HCT116 (cell line): ENCODE results near the gene ARHGAP45. TPM values are rescaled to one million over a fixed set of nuclear protein-coding genes. Genes with fewer than 3 reads are reported as not detected.

Experiments used
- ATAC-seq: fragments of 200-7000 bp; cut with Tn5 transposase; 2 replicates; pipeline ENCODE4 v1.9.1; 2020; ENCODE audit warnings: mild to moderate bottlenecking, moderate library complexity
- BruUV-seq: library from RNA; stranded (reverse); fragments of 400-500 nt; replicated peaks from 2 replicates; lab custom pipeline; 2021; lab: Mats Ljungman, UMichigan
- CTCF ChIA-PET: fragments of 300-600 bp; sonication (Branson Sonifier 250); formaldehyde crosslinking; loops from one replicate; lab custom pipeline; 2021; ENCODE audit warnings: antibody characterized with exemption; lab: Charles Lee
- POLR2A ChIA-PET: fragments of 300-600, 350-600 bp; sonication (Branson Sonifier 250); formaldehyde crosslinking; loops from one replicate; lab custom pipeline; 2021; ENCODE audit warnings: antibody characterized with exemption; lab: Charles Lee
- RAD21 ChIA-PET, 2 experiments: fragments of 300-600 bp; sonication (Branson Sonifier 250); formaldehyde crosslinking; loops; one replicate each; lab custom pipeline; 2023; ENCODE audit warnings: low total read pairs in 2 of 2; ENCODE audit not compliant: uncharacterized antibody in 2 of 2, unreplicated experiment in 2 of 2, low non-redundant PET in 1 of 2; lab: Charles Lee
- DNase-seq: peaks from one replicate; pipeline ENCODE4 v3.0.0-alpha.2; 2010; ENCODE audit warnings: low read depth, low spot score
- H2AFZ ChIP-seq: fragments of 200-600 bp; shearing (Covaris generic), sonication (generic); 2 replicates; pipeline ENCODE4 v1.6.1; 2017; ENCODE audit warnings: low read depth, mixed run types, mixed read lengths, antibody characterized with exemption, low read length; ENCODE audit not compliant: poor library complexity, severe bottlenecking
- H3K27ac ChIP-seq: 2 replicates; pipeline ENCODE4 v1.5.1; 2012; ENCODE audit warnings: low read depth, low read length
- H3K27me3 ChIP-seq: fragments of 200-600 bp; sonication (generic); 2 replicates; pipeline ENCODE4 v1.6.1; 2016; ENCODE audit warnings: mixed run types, low read length, mixed read lengths; ENCODE audit not compliant: insufficient read depth
- H3K36me3 ChIP-seq, 2 experiments: fragments of 200-500 bp in 1 of 2; fragments of 200-600 bp in 1 of 2; sonication (Bioruptor generic) in 1 of 2; sonication (generic) in 1 of 2; 2 replicates each; pipeline versions ENCODE4 v1.5.1 to v1.6.1; 2014 to 2016; ENCODE audit warnings: low read length in 2 of 2, inconsistent platforms in 1 of 2, mixed read lengths in 1 of 2, mixed run types in 1 of 2; ENCODE audit not compliant: insufficient read depth in 2 of 2, control insufficient read depth in 1 of 2
- H3K4me1 ChIP-seq, 2 experiments: fragments of 200-600 bp in 1 of 2; sonication (generic) in 1 of 2; 2 replicates each; pipeline versions ENCODE4 v1.5.1 to v1.6.1; 2012 to 2017; ENCODE audit warnings: low read length in 2 of 2, inconsistent platforms in 1 of 2, mild to moderate bottlenecking in 1 of 2, mixed read lengths in 1 of 2, mixed run types in 1 of 2, moderate library complexity in 1 of 2; ENCODE audit not compliant: insufficient read depth in 2 of 2, control insufficient read depth in 1 of 2
- H3K4me2 ChIP-seq: fragments of 200-600 bp; sonication (generic); 2 replicates; pipeline ENCODE4 v1.6.1; 2017; ENCODE audit warnings: mixed run types, low read length, mixed read lengths
- H3K4me3 ChIP-seq, 2 experiments: fragments of 200-600 bp in 1 of 2; sonication (generic) in 1 of 2; replicated peaks in 1 of 2; 2 replicates each; pipeline ENCODE4 v1.5.1; 2011 to 2016; ENCODE audit warnings: low read length in 2 of 2, control low read depth in 1 of 2, low read depth in 1 of 2, mild to moderate bottlenecking in 1 of 2, mixed read lengths in 1 of 2, mixed run types in 1 of 2
- H3K79me2 ChIP-seq: fragments of 200-600 bp; sonication (generic); 2 replicates; pipeline ENCODE4 v1.6.1; 2017; ENCODE audit warnings: mild to moderate bottlenecking, mixed run types, low read length, moderate library complexity, mixed read lengths; ENCODE audit not compliant: insufficient read depth
- H3K9ac ChIP-seq: fragments of 200-600 bp; sonication (generic); 2 replicates; pipeline ENCODE4 v1.6.1; 2016; ENCODE audit warnings: low read length, mixed read lengths
- H3K9me2 ChIP-seq: fragments of 200-600 bp; sonication (generic), shearing (Covaris generic); 2 replicates; pipeline ENCODE4 v1.6.1; 2017; ENCODE audit warnings: mixed run types, mild to moderate bottlenecking, moderate library complexity; ENCODE audit not compliant: insufficient read depth
- H3K9me3 ChIP-seq, 2 experiments: fragments of 200-500 bp in 1 of 2; fragments of 200-600 bp in 1 of 2; sonication (Bioruptor generic) in 1 of 2; sonication (generic) in 1 of 2; 2 replicates each; pipeline ENCODE4 v1.6.1; 2014 to 2017; ENCODE audit warnings: low read length in 2 of 2, mixed read lengths in 2 of 2, inconsistent platforms in 1 of 2, low read depth in 1 of 2, mild to moderate bottlenecking in 1 of 2, mixed run types in 1 of 2, moderate library complexity in 1 of 2; ENCODE audit not compliant: control insufficient read depth in 1 of 2, insufficient read depth in 1 of 2
- H4K20me1 ChIP-seq: fragments of 200-600 bp; sonication (generic), shearing (Covaris generic); 2 replicates; pipeline ENCODE4 v1.6.1; 2017; ENCODE audit warnings: mixed run types, mild to moderate bottlenecking, moderate library complexity; ENCODE audit not compliant: insufficient read depth
- ATF3 ChIP-seq: IDR thresholded peaks from 2 replicates; pipeline ENCODE4 v1.6.1; 2012
- EZH2 ChIP-seq: fragments of 200-600 bp; sonication (generic); IDR thresholded peaks from 2 replicates; pipeline ENCODE4 v1.6.1; 2017; ENCODE audit warnings: antibody characterized with exemption, mixed run types
- EZH2phosphoT487 ChIP-seq: fragments of 200-600 bp; IDR thresholded peaks from 2 replicates; pipeline ENCODE4 v1.6.1; 2018; ENCODE audit warnings: antibody characterized with exemption, borderline replicate concordance
- POLR2A ChIP-seq: IDR thresholded peaks from 2 replicates; pipeline ENCODE4 v1.7.0; 2011; ENCODE audit warnings: borderline replicate concordance; ENCODE audit not compliant: insufficient read depth, insufficient read length; ENCODE audit errors: extremely low read depth
- POLR2AphosphoS5 ChIP-seq: IDR thresholded peaks from 2 replicates; pipeline ENCODE4 v1.6.1; 2011; ENCODE audit warnings: mild to moderate bottlenecking, low read depth, low read length, moderate library complexity
- RAD21 ChIP-seq: IDR thresholded peaks from 2 replicates; pipeline ENCODE4 v1.6.1; 2012; ENCODE audit warnings: low read depth, mild to moderate bottlenecking
- SP1 ChIP-seq: IDR thresholded peaks from 2 replicates; pipeline ENCODE4 v1.6.1; 2012; ENCODE audit warnings: low read depth
- SRF ChIP-seq: IDR thresholded peaks from 2 replicates; pipeline ENCODE4 v1.6.1; 2012; ENCODE audit warnings: low read depth
- ZNF274 ChIP-seq: fragments of 200-500 bp; sonication (Bioruptor generic); IDR thresholded peaks from 2 replicates; pipeline ENCODE4 v1.6.1; 2014; ENCODE audit warnings: mild to moderate bottlenecking, low read depth, low read length, inconsistent platforms
- intact Hi-C: fragments of 100-400 bp; cut with micrococcal nuclease; formaldehyde crosslinking; loops from 2 replicates; pipeline ENCODE4 v1.10.0; 2022
- total RNA-seq: library from RNA; stranded (reverse); gene quantifications from one replicate; pipeline ENCODE4 v1.2.1, GENCODE V29; 2021; ENCODE audit not compliant: unreplicated experiment
- TF ChIP-seq, protein P1 (sequence below): IDR thresholded peaks from 2 replicates; pipeline ENCODE4 v1.6.1; 2012
- TF ChIP-seq, protein P2 (sequence below): IDR thresholded peaks from 2 replicates; pipeline ENCODE4 v1.6.1; 2012; ENCODE audit warnings: low read depth

The ARHGAP45 gene
- total RNA-seq, 1 experiment from 2014 or later: 30.4 TPM

- BruUV-seq: no TSS peak
- Histone ChIP-seq H3K4me1 (peaks cover 0 to 13% of the 10 kb centered on the region in 2 experiments; a peak in 2 of 4 replicates), H3K4me2 (no peak overlapping the region), H3K4me3 (no peak overlapping the region), H3K79me2 (peaks cover 43% of the 10 kb centered on the region; the same call in 1 of the 2 replicates), H3K9me2 (no peaks in the 10 kb centered on the region), H4K20me1 (no peaks in the 10 kb centered on the region), H3K9ac (no peak overlapping the region), H3K9me3 (no peaks in the 10 kb centered on the region), H3K36me3 (peaks cover 0 to 18% of the 10 kb centered on the region in 2 experiments; a peak in 2 of 4 replicates), H2AFZ (no peak overlapping the region), H3K27ac (no peak overlapping the region), H3K27me3 (no peaks in the 10 kb centered on the region)
- POLR2A ChIA-PET: no interaction called here
- intact Hi-C loops: no loop called here
- RAD21 ChIA-PET: no interaction called here
- no peak for TF ChIP-seq ATF3
- ATAC-seq: no peak
- CTCF ChIA-PET: interaction anchor here (1.2 kb wide), 1 partner anchor 16 kb away, joined by 5 read pairs; no protein-coding TSS in a partner anchor
- DNase-seq: no peak
Measured at GRCh38 chr19:1129535-1129934, 62.6 kb downstream of the ARHGAP45 start.

DNA sequence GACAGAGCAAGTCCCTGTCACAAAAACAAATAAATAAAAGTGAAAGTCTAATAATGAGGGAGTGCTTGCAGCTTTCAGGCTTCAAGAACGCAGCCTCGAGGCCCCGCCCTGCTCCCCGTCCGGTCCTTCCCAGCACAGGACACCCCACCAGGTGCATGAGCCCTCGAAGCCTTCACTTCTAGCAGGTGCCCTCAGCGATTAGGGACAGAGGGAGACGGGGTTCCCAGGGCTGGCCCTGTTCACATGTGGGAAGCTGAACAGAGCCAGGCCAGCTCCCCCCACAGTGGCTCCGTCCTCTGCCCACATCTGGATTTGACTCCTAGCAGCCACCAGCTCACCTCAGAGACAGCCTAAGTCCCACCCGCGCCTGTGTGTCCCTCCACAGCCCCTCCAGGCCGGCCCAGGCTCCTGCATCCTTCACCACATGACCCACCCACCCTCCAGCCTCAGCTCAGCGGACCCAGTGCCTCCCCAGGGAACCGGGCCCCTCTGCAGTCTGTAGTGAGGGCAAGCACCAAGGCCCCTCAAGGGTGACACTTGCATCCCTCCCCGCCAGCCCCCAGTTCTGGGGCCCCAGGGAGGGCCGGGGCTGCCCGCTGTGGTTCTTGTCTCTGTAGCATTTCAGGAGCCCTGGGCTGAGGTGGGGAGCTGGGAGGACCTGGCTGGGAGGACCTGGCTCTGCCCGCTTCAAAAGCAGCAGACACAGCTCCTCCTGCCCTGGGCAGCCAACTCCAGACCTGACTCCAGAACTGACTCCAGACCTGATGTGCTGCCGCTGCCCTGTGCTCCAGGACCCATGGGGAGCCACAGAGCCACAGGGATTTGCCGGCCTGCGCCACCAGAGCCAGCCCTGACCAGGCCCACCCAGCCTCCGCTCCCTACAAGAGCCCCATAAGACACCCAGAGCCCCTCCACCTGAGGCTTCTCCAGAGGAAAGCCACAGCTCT, 64.1 kb downstream of the ARHGAP45 start:
- H3K36me3 ChIP-seq: peaks cover 0 to 15% of the 10 kb centered on the region in 2 experiments; a peak in 2 of 4 replicates
- H3K79me2 ChIP-seq: peaks cover 39% of the 10 kb centered on the region; the same call in 1 of the 2 replicates
- no peaks in the 10 kb centered on the region for H4K20me1 ChIP-seq
- no peaks in the 10 kb centered on the region for H3K9me2 ChIP-seq
- no peak overlapping the region for H3K9ac ChIP-seq
- CTCF ChIA-PET: interaction anchor here (1.2 kb wide), 1 partner anchor 18 kb away, joined by 5 read pairs; no protein-coding TSS in a partner anchor
- no peak overlapping the region for H3K4me2 ChIP-seq
- no peaks in the 10 kb centered on the region for H3K27me3 ChIP-seq
- no peaks in the 10 kb centered on the region for H3K9me3 ChIP-seq
- TF ChIP-seq SRF (no peak), SP1 (no peak), EZH2phosphoT487 (no peak), RAD21 (no peak), EZH2 (no peak), POLR2A (no peak), ZNF274 (no peak), POLR2AphosphoS5 (no peak)
- TF ChIP-seq, protein P1, sequence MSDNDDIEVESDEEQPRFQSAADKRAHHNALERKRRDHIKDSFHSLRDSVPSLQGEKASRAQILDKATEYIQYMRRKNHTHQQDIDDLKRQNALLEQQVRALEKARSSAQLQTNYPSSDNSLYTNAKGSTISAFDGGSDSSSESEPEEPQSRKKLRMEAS: no peak
- TF ChIP-seq, protein P2, sequence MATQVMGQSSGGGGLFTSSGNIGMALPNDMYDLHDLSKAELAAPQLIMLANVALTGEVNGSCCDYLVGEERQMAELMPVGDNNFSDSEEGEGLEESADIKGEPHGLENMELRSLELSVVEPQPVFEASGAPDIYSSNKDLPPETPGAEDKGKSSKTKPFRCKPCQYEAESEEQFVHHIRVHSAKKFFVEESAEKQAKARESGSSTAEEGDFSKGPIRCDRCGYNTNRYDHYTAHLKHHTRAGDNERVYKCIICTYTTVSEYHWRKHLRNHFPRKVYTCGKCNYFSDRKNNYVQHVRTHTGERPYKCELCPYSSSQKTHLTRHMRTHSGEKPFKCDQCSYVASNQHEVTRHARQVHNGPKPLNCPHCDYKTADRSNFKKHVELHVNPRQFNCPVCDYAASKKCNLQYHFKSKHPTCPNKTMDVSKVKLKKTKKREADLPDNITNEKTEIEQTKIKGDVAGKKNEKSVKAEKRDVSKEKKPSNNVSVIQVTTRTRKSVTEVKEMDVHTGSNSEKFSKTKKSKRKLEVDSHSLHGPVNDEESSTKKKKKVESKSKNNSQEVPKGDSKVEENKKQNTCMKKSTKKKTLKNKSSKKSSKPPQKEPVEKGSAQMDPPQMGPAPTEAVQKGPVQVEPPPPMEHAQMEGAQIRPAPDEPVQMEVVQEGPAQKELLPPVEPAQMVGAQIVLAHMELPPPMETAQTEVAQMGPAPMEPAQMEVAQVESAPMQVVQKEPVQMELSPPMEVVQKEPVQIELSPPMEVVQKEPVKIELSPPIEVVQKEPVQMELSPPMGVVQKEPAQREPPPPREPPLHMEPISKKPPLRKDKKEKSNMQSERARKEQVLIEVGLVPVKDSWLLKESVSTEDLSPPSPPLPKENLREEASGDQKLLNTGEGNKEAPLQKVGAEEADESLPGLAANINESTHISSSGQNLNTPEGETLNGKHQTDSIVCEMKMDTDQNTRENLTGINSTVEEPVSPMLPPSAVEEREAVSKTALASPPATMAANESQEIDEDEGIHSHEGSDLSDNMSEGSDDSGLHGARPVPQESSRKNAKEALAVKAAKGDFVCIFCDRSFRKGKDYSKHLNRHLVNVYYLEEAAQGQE: no peak
- intact Hi-C loops: no loop called here
- RAD21 ChIA-PET: no interaction called here
- DNase-seq: no peak
- POLR2A ChIA-PET: no interaction called here
- BruUV-seq: no TSS peak
- no peak overlapping the region for H3K27ac ChIP-seq
- no peak overlapping the region for H2AFZ ChIP-seq
- no peak for ATAC-seq
- peaks cover 0 to 13% of the 10 kb centered on the region in 2 experiments; a peak in 2 of 4 replicates for H3K4me1 ChIP-seq
- no peak overlapping the region for H3K4me3 ChIP-seq
